NB4 (cell line): ENCODE results near the gene XRCC1.

Source experiments
- CTCF ChIP-seq: IDR thresholded peaks from one replicate; pipeline ENCODE4 v1.5.1; 2012; ENCODE audit warnings: low read depth, low read length
- MYC ChIP-seq: IDR thresholded peaks from 2 replicates; pipeline ENCODE4 v1.6.1; 2011; ENCODE audit warnings: low read depth, low read length
- POLR2A ChIP-seq: IDR thresholded peaks from 2 replicates; pipeline ENCODE4 v1.6.1; 2011; ENCODE audit warnings: mild to moderate bottlenecking; ENCODE audit not compliant: insufficient read length; ENCODE audit errors: extremely low read depth

- TF ChIP-seq CTCF (peak; percentile 8), POLR2A (no peak), MYC (no peak)
Observed at GRCh38 chr19:43534816-43535761, 40.2 kb downstream of the XRCC1 start.
